ENCODE data around the gene TMEM203. TPM values are rescaled to one million over a fixed set of nuclear protein-coding genes. Genes with fewer than 3 reads are reported as not detected.

TMEM203 gene
- total RNA-seq, 2 donors from 2014 or later: 12.0 to 35.2 TPM

- no peak for ATAC-seq (ENCODE audit: insufficient number of reproducible peaks, low FRiP score, low read depth)
- DNase-seq (ENCODE audit: low spot score): no peak
- Histone ChIP-seq H3K9me3 (no peaks in the 10 kb centered on the region), H3K4me1 (ENCODE audit: control insufficient read depth in 1 of 2, low read depth in 2 of 2) (peaks cover 17 to 36% of the 10 kb centered on the region in 2 donors), H3K27ac (no peak overlapping the region), H3K27me3 (replicated peaks; ENCODE audit: insufficient read depth) (no peaks in the 10 kb centered on the region), H3K4me3 (no peak overlapping the region), H3K36me3 (peaks cover 15% of the 10 kb centered on the region)
- TF ChIP-seq, protein P1, sequence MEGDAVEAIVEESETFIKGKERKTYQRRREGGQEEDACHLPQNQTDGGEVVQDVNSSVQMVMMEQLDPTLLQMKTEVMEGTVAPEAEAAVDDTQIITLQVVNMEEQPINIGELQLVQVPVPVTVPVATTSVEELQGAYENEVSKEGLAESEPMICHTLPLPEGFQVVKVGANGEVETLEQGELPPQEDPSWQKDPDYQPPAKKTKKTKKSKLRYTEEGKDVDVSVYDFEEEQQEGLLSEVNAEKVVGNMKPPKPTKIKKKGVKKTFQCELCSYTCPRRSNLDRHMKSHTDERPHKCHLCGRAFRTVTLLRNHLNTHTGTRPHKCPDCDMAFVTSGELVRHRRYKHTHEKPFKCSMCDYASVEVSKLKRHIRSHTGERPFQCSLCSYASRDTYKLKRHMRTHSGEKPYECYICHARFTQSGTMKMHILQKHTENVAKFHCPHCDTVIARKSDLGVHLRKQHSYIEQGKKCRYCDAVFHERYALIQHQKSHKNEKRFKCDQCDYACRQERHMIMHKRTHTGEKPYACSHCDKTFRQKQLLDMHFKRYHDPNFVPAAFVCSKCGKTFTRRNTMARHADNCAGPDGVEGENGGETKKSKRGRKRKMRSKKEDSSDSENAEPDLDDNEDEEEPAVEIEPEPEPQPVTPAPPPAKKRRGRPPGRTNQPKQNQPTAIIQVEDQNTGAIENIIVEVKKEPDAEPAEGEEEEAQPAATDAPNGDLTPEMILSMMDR (IDR thresholded peaks at IDR 0.05): no peak
These were observed 11.1 kb downstream of the TMEM203 start for GRCh38 chr9:137194388-137194787.

DNA sequence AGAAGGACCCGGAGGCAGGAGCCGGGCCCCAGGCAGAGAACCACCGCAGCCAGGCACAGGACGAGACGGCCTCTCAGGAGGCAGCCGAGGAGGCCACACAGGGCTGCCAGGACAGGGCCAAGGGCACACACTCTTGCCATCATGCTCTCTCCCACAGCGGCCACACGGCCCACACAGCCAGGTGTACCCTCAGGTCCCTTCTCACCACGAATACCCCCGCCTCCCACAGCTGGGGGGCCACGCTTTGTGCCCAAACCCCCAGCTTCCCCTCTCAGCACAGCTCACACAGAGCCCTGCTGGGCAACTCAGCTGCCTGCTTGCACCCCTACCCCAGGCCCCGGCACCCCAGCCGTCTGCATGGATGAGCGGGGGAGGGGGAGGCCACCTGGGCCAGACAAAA is 11.7 kb downstream of the TMEM203 start:
- ATAC-seq (ENCODE audit: insufficient number of reproducible peaks, low FRiP score, low read depth) (no peak), DNase-seq (ENCODE audit: low spot score) (no peak)
- TF ChIP-seq, protein P1 (IDR thresholded peaks at IDR 0.05): no peak
- H3K27ac ChIP-seq: no peak overlapping the region
- H3K9me3 ChIP-seq: no peaks in the 10 kb centered on the region
- H3K4me1 ChIP-seq (ENCODE audit: control insufficient read depth in 1 of 2, low read depth in 2 of 2): peaks cover 13 to 32% of the 10 kb centered on the region in 2 donors
- H3K36me3 ChIP-seq: peaks cover 15% of the 10 kb centered on the region
- H3K27me3 ChIP-seq (replicated peaks; ENCODE audit: insufficient read depth): no peaks in the 10 kb centered on the region
- H3K4me3 ChIP-seq: no peak overlapping the region

DNA sequence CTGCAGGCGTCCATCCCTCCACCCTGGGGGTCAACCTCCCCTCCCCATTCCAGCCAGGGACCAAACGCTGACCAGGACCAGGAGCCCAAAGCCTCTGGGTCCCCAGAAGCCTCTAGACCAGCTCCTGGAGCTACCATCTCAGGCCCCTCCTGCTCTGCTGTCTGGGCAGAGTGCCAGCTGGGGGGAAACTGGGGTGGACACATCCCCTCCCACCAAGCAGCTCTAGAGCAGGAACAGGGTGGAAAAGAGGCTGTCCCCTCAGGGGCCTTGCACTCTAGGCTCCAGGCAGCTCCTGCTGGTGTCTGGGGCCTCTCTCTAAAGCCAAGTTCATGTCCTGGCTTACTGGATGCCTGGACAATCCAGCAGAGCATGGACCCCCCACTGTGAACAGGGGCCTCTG is 12.6 kb downstream of the TMEM203 start:
- TF ChIP-seq, protein P1 (IDR thresholded peaks at IDR 0.05): no peak
- no peak for DNase-seq (ENCODE audit: low spot score)
- no peaks in the 10 kb centered on the region for H3K9me3 ChIP-seq
- no peak overlapping the region for H3K4me3 ChIP-seq
- ATAC-seq (ENCODE audit: insufficient number of reproducible peaks, low FRiP score, low read depth): no peak
- no peaks in the 10 kb centered on the region for H3K27me3 ChIP-seq (replicated peaks; ENCODE audit: insufficient read depth)
- H3K4me1 ChIP-seq (ENCODE audit: control insufficient read depth in 1 of 2, low read depth in 2 of 2): peaks cover 12 to 24% of the 10 kb centered on the region in 2 donors
- H3K36me3 ChIP-seq: peaks cover 15% of the 10 kb centered on the region
- no peak overlapping the region for H3K27ac ChIP-seq

DNA sequence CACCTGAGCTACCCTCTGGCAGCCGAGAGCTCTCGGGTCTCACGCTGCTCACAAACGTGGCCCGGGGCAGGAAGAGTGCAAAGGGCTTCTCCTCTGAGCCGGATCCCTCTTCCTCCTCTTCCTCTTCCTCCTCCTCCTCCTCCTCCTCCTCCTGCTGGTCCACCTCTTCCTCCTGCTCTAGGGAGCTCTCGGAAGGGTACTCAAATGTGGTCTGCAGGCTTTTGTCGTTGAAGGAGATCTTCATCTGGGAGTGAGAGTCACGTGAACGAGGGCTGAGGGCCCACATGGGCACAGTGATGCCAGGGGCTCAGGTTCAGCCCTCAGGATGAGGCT is 13.0 kb downstream of the TMEM203 start:
- Histone ChIP-seq H3K27ac (no peak overlapping the region), H3K36me3 (peaks cover 15% of the 10 kb centered on the region), H3K27me3 (replicated peaks; ENCODE audit: insufficient read depth) (no peaks in the 10 kb centered on the region), H3K4me3 (no peak overlapping the region), H3K4me1 (ENCODE audit: control insufficient read depth in 1 of 2, low read depth in 2 of 2) (peaks cover 16 to 24% of the 10 kb centered on the region in 2 donors), H3K9me3 (no peaks in the 10 kb centered on the region)
- TF ChIP-seq, protein P1 (IDR thresholded peaks at IDR 0.05): no peak
- DNase-seq (ENCODE audit: low spot score) (no peak), ATAC-seq (ENCODE audit: insufficient number of reproducible peaks, low FRiP score, low read depth) (no peak)

DNA sequence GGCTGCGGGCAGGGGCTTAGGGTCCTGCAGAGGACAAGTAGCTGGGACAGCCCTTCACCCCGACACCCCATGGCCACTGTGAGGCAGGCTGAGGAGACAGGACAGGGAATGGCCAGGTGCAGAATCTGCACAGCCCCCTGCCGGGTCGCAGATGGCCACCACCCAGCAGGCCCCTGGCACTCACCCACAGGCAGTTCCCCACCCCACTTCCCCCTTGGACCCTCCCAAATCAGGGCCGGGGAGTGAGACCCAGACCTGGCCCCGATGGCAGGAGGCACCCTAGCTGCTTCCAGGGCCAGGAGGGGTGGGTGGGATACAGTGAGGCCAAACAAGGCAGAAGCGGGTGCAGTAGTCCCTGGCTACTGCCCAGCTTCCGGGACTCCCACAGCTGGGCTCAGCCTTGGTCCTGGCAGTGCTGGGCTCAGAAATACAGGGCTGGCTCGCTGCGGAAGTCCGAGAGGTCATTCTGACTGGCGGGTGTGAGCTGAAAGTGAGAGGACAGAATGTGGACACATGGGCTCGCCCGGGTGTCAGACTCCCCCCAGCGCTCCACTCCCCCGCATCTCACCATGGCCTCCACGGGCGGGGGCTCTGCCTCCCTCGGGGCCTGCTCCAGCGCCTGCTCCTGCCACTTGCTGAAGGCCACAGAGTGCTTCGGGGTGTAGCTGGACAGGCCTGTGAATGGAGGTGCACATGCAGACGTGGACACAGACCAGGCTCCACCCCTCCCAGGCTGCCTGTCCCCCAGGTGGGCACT is 13.6 kb downstream of the TMEM203 start:
- Histone ChIP-seq H3K4me3 (no peak overlapping the region), H3K27me3 (replicated peaks; ENCODE audit: insufficient read depth) (no peaks in the 10 kb centered on the region), H3K4me1 (ENCODE audit: control insufficient read depth in 1 of 2, low read depth in 2 of 2) (peaks cover 22 to 27% of the 10 kb centered on the region in 2 donors), H3K9me3 (no peaks in the 10 kb centered on the region), H3K27ac (no peak overlapping the region), H3K36me3 (peaks cover 15% of the 10 kb centered on the region)
- no peak for ATAC-seq (ENCODE audit: insufficient number of reproducible peaks, low FRiP score, low read depth)
- no peak for DNase-seq (ENCODE audit: low spot score)
- TF ChIP-seq, protein P1 (IDR thresholded peaks at IDR 0.05): no peak
